Stomach (tissue), 9 donors: Measurements from ENCODE around the gene L3MBTL1. TPM values are rescaled to one million over a fixed set of nuclear protein-coding genes. Genes with fewer than 3 reads are reported as not detected.
"Not testable (repeated sequence)": the region's sequence is repeated elsewhere in the genome, so short reads cannot be mapped to it uniquely, and the experiment has no call there.

Source experiments
- DNase-seq, 2 donors: peaks; one replicate each; pipeline versions ENCODE4 v3.0.0 to v3.0.0-alpha.2; 2013 to 2019
- H3K27ac ChIP-seq, 5 donors: fragments of 200-600 bp in 4 of 5; sonication (generic) in 4 of 5; one replicate each; pipeline ENCODE4 v1.5.1; 2013 to 2019; ENCODE audit warnings: mild to moderate bottlenecking in 1 of 5, moderate library complexity in 1 of 5
- H3K27me3 ChIP-seq, 3 donors: fragments of 200-600 bp; sonication (generic); one replicate each; pipeline ENCODE4 v1.5.1; 2017 to 2019; ENCODE audit warnings: mixed run types in 1 of 3
- H3K36me3 ChIP-seq, 4 donors: fragments of 200-600 bp; sonication (generic); 1 replicate in 3 of 4; 2 replicates in 1 of 4; pipeline ENCODE4 v1.5.1; 2016 to 2019
- H3K4me1 ChIP-seq, 4 donors: fragments of 200-600 bp; sonication (generic); one replicate each; pipeline ENCODE4 v1.5.1; 2016 to 2019
- H3K4me3 ChIP-seq, 4 donors: fragments of 200-600 bp; sonication (generic) in 3 of 4; one replicate each; pipeline ENCODE4 v1.5.1; 2016 to 2019; ENCODE audit warnings: mild to moderate bottlenecking in 1 of 4
- H3K9me3 ChIP-seq, 4 donors: fragments of 200-600 bp; sonication (generic); one replicate each; pipeline ENCODE4 v1.5.1; 2016 to 2019
- EP300 ChIP-seq: sonication (generic); formaldehyde crosslinking; IDR thresholded peaks from one replicate; pipeline ENCODE4 v1.6.1; 2017; ENCODE audit warnings: antibody characterized with exemption
- POLR2A ChIP-seq, 4 donors: fragments of 450-650 bp; IDR thresholded peaks; one replicate each; pipeline ENCODE4 v1.6.1; 2016; ENCODE audit warnings: antibody characterized with exemption in 4 of 4, control low read depth in 2 of 4, mild to moderate bottlenecking in 1 of 4, moderate library complexity in 1 of 4
- POLR2AphosphoS5 ChIP-seq, 3 donors: sonication (generic); formaldehyde crosslinking; IDR thresholded peaks; one replicate each; pipeline ENCODE4 v1.6.1; 2016; ENCODE audit warnings: antibody characterized with exemption in 3 of 3
- WGBS, 5 donors: extraction: QIAGEN DNeasy Blood & Tissue Kit in 3 of 5; methylation state at CpG; one replicate each; pipeline versions ENCODE4 v1.1.5 to v1.1.7; 2013 to 2018; 5-methylcytosine and 5-hydroxymethylcytosine counted together
- intact Hi-C: fragments of 100-400 bp; cut with DNase I; formaldehyde crosslinking; loops from one replicate; pipeline ENCODE4 v1.15.1; 2023; ENCODE audit warnings: low total_unique reads
- polyA plus RNA-seq, 3 donors: library from polyadenylated mRNA; stranded (reverse); fragments of 200-250 nt; gene quantifications; one replicate each; pipeline ENCODE4 v1.2.3, GENCODE V29; 2013
- total RNA-seq, 5 donors: library from RNA; depleted of rRNA; stranded (reverse); fragments of >200 nt; gene quantifications; one replicate each; pipeline versions ENCODE4 v1.1.0 to v1.2.3, GENCODE V29; 2014 to 2016
- TF ChIP-seq, protein P1 (sequence below), 7 experiments: fragments of 450-650 bp in 4 of 7; fragments of 200-600 bp in 3 of 7; sonication (generic) in 3 of 7; IDR thresholded peaks; one replicate each; pipeline ENCODE4 v1.5.1; 2016 to 2019; ENCODE audit warnings: antibody characterized with exemption in 7 of 7, control low read depth in 2 of 7, mild to moderate bottlenecking in 1 of 7
- donor health status: healthy with polysubstance abuse.
- donor health status: Bipolar disorder and iron deficiency.
- donor health status: healthy.

The L3MBTL1 gene
- total and polyA plus RNA-seq, 8 donors, result 0.76 to 28.7 (median 8.5) TPM

DNA sequence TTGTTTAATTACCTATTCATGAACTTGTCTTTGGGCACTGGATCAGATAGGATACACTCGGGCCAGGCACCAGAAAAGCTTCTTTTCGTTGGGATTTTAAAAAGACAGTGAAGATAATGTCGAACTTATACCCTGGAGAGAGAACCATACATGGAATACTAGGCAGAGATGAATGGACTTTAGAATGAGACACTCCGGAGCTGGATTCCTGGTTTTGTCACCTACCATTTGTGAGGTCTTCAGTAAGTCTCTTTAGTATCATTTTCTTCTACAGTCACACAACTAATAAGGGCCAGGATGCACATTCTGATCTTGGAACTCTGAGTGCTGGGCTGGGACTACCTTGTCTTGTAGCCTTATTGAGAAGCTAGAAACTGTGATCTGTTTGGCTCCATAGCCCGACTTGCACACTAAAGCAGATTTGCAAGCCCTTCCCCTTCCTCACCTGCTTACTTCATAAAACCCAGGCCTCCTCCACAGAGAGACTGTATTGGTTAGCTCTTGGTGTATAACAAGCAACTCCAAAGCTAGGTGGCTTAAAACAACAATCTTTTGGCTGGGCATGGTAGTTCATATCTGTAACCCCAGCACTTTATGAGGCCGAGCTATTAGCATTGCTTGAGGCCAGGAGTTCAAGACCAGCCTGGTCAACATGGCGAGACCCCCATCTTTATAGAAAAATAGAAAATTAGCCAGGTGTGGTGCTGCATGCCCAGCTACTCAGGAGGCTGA, 75.8 kb downstream of the L3MBTL1 start:
- no peak for DNase-seq
- Histone ChIP-seq H3K36me3 (peaks cover 0 to 73% (median 36%) of the 10 kb centered on the region in 4 donors), H3K27me3 (no peaks in the 10 kb centered on the region), H3K4me1 (no peaks in the 10 kb centered on the region), H3K27ac (no peak overlapping the region), H3K9me3 (no peaks in the 10 kb centered on the region), H3K4me3 (no peak overlapping the region)
- intact Hi-C loops, result no loop called here
- WGBS, 5 donors, result 83 to 92% (median 89%) methylated on average over 6 to 7 of the region's 7 CpGs
- TF ChIP-seq EP300, result no peak
- TF ChIP-seq POLR2AphosphoS5 (IDR thresholded peaks at IDR 0.05), result no peak
- no peak for TF ChIP-seq POLR2A (IDR thresholded peaks at IDR 0.05)
- TF ChIP-seq, protein P1, sequence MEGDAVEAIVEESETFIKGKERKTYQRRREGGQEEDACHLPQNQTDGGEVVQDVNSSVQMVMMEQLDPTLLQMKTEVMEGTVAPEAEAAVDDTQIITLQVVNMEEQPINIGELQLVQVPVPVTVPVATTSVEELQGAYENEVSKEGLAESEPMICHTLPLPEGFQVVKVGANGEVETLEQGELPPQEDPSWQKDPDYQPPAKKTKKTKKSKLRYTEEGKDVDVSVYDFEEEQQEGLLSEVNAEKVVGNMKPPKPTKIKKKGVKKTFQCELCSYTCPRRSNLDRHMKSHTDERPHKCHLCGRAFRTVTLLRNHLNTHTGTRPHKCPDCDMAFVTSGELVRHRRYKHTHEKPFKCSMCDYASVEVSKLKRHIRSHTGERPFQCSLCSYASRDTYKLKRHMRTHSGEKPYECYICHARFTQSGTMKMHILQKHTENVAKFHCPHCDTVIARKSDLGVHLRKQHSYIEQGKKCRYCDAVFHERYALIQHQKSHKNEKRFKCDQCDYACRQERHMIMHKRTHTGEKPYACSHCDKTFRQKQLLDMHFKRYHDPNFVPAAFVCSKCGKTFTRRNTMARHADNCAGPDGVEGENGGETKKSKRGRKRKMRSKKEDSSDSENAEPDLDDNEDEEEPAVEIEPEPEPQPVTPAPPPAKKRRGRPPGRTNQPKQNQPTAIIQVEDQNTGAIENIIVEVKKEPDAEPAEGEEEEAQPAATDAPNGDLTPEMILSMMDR (IDR thresholded peaks at IDR 0.05), result no peak

DNA sequence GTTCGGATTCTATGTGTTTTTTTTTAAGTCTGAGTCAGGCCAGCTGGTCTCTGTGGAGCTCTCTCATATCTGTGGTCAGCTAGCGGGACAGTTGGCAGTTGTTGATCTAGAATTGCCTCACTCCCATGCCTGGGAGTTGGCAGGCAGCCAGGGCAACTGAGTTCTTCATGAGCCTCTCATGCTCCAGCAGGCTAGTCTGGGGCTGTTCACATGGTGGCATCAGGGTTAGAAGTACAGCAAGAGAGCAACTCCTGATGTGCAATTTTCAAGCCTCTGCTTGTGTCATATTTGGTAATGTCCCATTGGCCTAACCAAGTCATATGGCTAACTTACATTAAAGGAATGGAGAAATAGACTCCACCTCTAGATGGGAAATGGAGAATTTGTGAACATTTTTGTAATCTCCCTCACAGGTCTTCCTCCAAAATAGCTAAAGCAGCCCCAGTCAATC, 76.5 kb downstream of the L3MBTL1 start:
- Histone ChIP-seq H3K4me3 (no peak overlapping the region), H3K4me1 (no peaks in the 10 kb centered on the region), H3K36me3 (peaks cover 0 to 69% (median 35%) of the 10 kb centered on the region in 4 donors), H3K27ac (no peak overlapping the region), H3K27me3 (no peaks in the 10 kb centered on the region), H3K9me3 (no peaks in the 10 kb centered on the region)
- DNase-seq, result peak; percentile 56 to 67
- no peak for TF ChIP-seq EP300
- TF ChIP-seq POLR2AphosphoS5 (IDR thresholded peaks at IDR 0.05), result no peak
- TF ChIP-seq, protein P1 (IDR thresholded peaks at IDR 0.05), result no peak
- no peak for TF ChIP-seq POLR2A (IDR thresholded peaks at IDR 0.05)
- intact Hi-C loops, result no loop called here
- 29 to 48% (median 30%) methylated on average over 2 of the region's 2 CpGs for WGBS, 5 donors

DNA sequence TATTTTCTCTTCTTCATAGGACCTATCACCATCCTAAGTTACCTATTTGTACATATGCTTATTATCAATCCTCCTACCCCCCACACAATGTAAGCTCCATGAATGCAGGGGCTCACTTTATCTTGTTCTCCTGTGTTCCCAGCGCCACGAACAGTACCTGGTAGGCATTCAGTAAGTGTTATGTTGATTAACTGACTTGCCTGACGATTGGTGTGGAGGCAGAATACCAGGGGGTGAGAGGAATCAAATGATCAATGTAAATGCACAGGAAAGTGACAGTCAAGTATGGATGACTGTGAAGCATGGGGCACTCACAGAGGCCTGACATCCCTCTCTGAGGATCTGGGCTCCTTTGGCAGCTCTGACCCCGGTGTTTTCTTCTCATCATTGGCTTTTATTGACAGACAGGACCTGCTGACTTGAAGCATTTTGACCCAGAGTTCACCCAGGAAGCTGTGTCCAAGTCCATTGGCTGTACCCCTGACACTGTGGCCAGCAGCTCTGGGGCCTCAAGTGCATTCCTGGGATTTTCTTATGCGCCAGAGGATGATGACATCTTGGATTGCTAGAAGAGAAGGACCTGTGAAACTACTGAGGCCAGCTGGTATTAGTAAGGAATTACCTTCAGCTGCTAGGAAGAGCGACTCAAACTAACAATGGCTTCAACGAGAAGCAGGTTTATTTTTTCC, 77.1 kb downstream of the L3MBTL1 start:
- DNase-seq, result no peak
- H3K27ac ChIP-seq, result no peak overlapping the region
- peaks cover 0 to 1% (median under 1%) of the 10 kb centered on the region in 4 donors for H3K4me1 ChIP-seq
- no peak overlapping the region for H3K4me3 ChIP-seq
- 70 to 80% (median 75%) methylated on average over 7 of the region's 7 CpGs for WGBS, 5 donors
- no peaks in the 10 kb centered on the region for H3K9me3 ChIP-seq
- TF ChIP-seq, protein P1 (IDR thresholded peaks at IDR 0.05), result no peak
- TF ChIP-seq POLR2AphosphoS5 (IDR thresholded peaks at IDR 0.05), result no peak
- no peak for TF ChIP-seq POLR2A (IDR thresholded peaks at IDR 0.05)
- no peak for TF ChIP-seq EP300
- H3K36me3 ChIP-seq, result peaks cover 0 to 63% (median 34%) of the 10 kb centered on the region in 4 donors
- intact Hi-C loops, result no loop called here
- no peaks in the 10 kb centered on the region for H3K27me3 ChIP-seq

DNA sequence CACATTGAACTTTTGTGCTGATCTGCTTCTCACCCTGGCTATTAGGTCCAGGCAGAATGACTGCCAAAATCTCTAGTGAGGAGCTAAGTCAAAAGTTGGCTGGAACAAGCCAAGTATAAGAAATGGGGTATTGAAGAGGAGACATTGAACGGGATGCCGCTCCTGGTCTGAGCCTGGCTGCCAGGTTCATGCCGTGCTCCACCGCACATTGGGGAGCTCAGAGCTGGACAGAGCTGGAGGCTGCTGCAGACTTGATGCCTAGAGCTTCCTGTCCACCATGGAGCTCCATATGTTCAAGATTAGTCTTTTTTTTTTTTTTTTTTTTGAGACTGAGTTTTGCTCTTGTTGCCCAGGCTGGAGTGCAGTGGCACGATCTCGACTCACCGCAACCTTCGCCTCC, 79.1 kb downstream of the L3MBTL1 start:
- Histone ChIP-seq H3K36me3 (peaks cover 0 to 46% (median 24%) of the 10 kb centered on the region in 4 donors), H3K27ac (no peak overlapping the region), H3K4me3 (no peak overlapping the region), H3K9me3 (no peaks in the 10 kb centered on the region), H3K27me3 (no peaks in the 10 kb centered on the region), H3K4me1 (peaks cover 6 to 14% (median 14%) of the 10 kb centered on the region in 4 donors)
- WGBS, 5 donors, result 84 to 92% (median 85%) methylated on average over 8 of the region's 8 CpGs
- no peak for DNase-seq
- TF ChIP-seq EP300, result no peak
- no peak for TF ChIP-seq POLR2AphosphoS5 (IDR thresholded peaks at IDR 0.05)
- TF ChIP-seq POLR2A (IDR thresholded peaks at IDR 0.05), result no peak
- TF ChIP-seq, protein P1 (IDR thresholded peaks at IDR 0.05), result no peak
- intact Hi-C loops, result no loop called here

DNA sequence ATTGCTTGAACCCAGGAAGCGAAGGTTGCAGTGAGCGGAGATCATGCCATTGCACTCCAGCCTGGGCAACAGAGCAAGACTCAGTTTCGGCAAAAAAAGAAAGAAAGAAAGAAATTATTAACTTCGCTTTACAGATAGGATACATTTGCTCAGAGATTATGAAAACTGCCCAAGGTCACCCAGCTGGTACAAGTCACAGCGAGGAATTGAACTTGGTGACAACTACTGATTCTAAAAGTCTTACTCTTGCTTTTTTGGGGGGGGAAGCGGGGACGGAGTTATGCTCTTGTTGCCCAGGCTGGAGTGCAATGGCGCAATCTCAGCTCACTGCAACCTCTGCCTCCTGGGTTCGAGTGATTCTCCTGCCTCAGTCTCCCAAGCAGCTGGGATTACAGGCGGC, 81.0 kb downstream of the L3MBTL1 start:
- WGBS, 5 donors, result 87 to 92% (median 90%) methylated on average over 10 of the region's 10 CpGs
- H3K4me3 ChIP-seq, intact Hi-C loops, H3K27me3 ChIP-seq, H3K27ac ChIP-seq, DNase-seq, H3K9me3 ChIP-seq: not testable (repeated sequence)
- Histone ChIP-seq H3K36me3 (peaks cover 0 to 29% (median 14%) of the 10 kb centered on the region in 4 donors), H3K4me1 (peaks cover 6 to 25% (median 20%) of the 10 kb centered on the region in 4 donors)
